HTERT RPE-1 (cell line): ENCODE data around the gene ATXN3.
"Not testable (repeated sequence)": the region's sequence is repeated elsewhere in the genome, so short reads cannot be mapped to it uniquely, and the experiment has no call there.

Experiments
- in situ Hi-C: fragments of 300-500 bp; cut with MboI; formaldehyde crosslinking; loops from 4 replicates; pipeline ENCODE4 v1.14.3; 2020; ENCODE audit warnings: low sequenced_read_pairs

ATXN3 gene

DNA sequence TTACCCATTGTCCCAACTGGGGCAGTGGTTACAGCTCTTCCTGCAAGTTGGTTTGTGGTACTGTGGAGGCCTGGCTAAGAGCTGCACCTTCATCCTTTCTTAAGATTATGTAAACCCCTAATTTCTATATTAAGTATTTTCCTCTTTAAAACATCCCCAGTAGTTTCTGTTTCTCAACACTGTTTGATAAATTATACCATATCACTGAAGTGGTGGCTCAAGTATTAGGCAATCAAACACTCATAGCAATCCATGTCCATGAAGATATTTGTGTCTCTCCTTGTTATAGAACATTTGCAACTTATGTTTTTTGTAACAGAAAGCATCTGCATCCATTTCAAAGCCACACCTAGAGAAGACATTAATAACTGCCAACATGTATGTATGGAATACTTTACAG, 31.8 kb downstream of the ATXN3 start:
- in situ Hi-C loops, result no loop called here

DNA sequence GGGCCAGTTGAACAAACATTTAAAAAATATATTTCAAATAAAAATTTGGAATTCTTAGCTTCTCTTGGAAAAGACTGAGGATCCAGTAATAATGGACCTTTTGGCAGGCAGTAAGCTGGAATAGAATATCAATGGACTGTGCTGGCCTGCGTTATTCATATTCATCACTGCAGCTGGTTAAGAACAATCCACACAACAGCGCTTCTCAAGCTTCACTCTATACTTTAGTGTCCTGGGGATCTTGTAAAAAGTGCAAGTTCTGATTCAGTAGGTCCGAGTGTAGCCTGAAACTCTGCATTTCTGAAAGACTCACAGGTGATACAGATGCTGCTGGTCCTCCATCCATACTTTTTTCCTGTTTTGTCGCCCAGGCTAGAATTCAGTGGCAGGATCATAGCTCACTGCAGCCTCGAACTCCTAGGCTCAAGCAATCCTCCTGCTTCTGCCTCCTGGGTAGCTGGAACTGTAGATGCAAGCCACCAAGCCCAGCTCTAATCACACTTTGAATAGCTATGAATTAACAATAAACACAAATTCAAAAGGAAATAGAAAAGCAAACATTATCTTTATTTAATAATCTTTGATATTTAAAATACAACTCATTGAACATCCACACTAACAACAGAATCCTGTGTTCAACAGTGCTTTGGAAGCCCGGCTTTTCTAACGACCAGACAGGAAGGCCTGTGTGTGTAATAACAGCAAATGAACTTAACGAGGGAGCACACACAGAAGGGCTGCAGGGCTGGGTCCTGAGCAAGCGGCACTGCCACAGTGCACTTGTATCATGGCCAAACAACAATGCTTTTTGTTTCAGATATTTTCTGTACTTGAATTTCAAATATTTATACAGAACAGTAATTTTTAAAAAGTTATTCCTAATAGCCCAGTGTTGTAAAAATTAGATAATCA, 48.1 kb downstream of the ATXN3 start:
- in situ Hi-C loops, result no loop called here

- in situ Hi-C loops, result no loop called here
These were observed 56.6 kb downstream of the ATXN3 start for GRCh38 chr14:92049781-92050180.

GRCh38 chr14:92049221-92049620, 57.2 kb downstream of the ATXN3 start:
- in situ Hi-C loops, result not testable (repeated sequence)

DNA sequence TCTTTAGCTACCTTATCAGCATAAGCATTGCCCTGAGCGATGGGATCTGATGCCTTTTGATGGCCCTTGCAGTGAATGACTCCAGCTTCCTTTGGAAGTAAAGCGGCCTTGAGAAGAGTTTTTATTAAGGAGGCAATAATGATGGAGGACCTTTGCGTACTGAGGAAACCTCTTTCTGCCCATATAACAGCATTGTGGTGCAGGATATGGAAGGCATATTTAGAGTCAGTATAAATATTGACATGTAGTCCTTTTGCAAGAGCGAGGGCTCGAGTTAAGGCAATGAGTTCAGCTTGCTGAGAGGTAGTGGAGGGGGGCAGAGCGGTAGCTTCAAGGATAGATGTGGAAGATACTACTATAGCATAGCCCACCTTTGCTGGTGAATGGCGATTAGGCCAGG, 60.5 kb downstream of the ATXN3 start:
- in situ Hi-C loops, result not testable (repeated sequence)

DNA sequence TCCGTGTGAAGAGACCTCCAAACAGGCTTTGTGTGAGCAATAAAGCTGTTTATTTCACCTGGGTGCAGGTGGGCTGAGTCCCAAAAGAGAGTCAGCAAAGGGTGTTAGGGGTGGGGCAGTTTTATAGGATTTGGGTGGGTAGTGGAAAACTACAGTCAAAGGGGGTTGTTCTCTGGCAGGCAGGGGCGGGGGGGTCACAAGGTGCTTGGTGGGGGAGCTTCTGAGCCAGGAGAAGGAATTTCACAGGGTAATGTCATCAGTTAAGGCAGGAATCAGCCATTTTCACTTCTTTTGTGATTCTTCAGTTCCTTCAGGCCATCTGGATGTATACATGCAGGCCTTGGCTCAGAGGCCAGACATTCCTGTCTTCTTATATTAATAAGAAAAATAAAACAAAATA, 64.6 kb downstream of the ATXN3 start:
- in situ Hi-C loops, result not testable (repeated sequence)

GRCh38 chr14:92041203-92041602, 65.2 kb downstream of the ATXN3 start:
- in situ Hi-C loops, result no loop called here

- in situ Hi-C loops, result no loop called here
These were observed 65.8 kb downstream of the ATXN3 start for GRCh38 chr14:92040431-92041051.

- in situ Hi-C loops, result no loop called here
These were observed 66.5 kb downstream of the ATXN3 start, which contains the start of gene TRIP11 for GRCh38 chr14:92039719-92040430. Gene TRIP11, minus strand, starts transcription at chr14:92040059. Its CDS starts 374 bp downstream, at chr14:92039685.

DNA sequence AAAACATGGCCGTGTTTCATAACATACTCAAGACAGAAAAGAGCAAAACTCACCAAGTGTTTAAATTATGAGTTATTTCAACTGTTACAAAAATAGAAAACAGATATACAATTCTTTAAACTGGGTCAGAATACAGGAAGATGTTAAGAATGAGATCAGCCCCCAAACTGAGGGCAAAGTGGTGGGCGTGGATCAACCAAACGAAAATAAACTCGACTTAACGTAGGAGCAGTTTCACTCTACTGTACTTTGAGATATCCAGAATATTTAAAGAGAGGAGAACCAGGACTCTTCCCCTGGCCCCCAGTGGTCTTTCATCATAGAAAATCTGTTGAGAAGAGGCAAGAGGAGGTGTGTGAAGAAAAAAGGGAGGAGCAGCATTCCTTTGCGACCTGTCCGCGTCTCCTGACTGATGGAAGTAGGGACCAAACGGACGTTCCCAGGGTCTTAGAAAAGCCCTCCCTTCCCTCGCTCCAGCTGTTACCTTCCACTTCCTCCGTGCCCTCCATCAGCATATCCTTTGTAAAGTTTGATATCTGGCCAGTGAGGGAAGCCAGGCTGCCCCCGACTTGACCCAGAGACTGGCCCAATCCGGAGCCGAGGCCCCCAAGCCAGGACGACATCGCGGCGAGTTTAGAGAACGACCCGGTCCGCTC, 67.2 kb downstream of the ATXN3 start:
- in situ Hi-C loops, result no loop called here

DNA sequence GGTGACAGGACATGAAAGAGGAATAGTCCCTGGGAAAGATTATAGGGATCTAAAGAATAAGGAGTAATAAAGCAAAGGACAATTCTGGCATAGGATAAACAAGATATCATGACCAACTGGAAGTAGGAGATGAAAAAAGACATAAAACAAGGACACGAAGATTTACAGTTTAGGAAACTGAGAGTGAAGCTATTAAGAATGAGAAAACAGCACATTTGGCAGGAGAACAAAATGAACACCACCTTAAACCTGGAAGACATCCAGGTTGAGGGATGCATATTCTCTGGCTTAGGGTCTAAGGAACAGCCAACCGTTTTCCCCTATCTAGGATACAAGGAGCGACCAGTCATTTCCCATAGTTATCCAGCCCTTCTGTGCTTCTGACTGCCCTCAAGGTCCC, 68.4 kb downstream of the ATXN3 start:
- in situ Hi-C loops, result no loop called here

- in situ Hi-C loops, result no loop called here
These were observed 70.5 kb downstream of the ATXN3 start for GRCh38 chr14:92035890-92036289.

- in situ Hi-C loops, result no loop called here
These were observed 72.3 kb downstream of the ATXN3 start for GRCh38 chr14:92033906-92034687.

DNA sequence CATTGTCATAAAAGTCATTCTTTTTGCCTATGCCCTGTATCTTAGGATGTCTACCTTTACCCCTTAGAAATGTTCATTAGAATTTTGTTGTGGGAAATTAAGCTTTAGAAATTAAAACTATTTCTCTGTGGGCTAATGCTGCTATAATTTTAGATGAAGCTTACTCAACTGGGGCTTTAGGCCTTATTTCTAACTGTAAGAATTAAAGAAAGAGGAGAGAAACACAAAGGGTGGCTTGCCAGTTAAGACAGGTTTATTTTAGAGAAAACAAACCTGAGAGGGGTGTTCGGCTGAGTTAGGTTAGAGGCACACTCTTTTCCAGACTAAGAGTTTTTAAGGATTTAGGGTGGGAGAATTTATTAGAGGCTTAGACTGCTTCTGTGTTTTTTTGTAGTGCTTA, 72.9 kb downstream of the ATXN3 start:
- in situ Hi-C loops, result no loop called here

DNA sequence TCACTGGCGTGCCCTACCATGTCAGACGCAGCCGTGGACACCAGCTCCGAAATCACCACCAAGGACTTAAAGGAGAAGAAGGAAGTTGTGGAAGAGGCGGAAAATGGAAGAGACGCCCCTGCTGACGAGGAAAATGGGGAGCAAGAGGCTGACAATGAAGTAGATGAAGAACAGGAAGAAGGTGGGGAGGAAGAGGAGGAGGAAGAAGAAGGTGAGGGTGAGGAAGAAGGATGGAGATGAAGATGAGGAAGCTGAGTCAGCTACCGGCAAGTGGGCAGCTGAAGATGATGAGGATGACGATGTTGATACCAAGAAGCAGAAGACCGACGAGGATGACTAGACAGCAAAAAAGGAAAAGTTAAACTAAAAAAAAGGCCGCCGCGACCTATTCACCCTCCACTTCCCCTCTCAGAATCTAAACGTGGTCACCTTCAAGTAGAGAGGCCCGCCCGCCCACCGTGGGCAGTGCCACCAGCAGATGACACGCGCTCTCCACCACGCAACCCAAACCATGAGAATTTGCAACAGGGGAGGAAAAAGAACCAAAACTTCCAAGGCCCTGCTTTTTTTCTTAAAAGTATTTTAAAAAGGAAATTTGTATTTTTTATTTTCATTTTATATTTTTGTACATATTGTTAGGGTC, 79.7 kb downstream of the ATXN3 start:
- in situ Hi-C loops, result no loop called here

GRCh38 chr14:92022036-92022435, 84.3 kb downstream of the ATXN3 start:
- in situ Hi-C loops, result no loop called here

GRCh38 chr14:92021523-92021922, 84.9 kb downstream of the ATXN3 start:
- in situ Hi-C loops, result no loop called here

DNA sequence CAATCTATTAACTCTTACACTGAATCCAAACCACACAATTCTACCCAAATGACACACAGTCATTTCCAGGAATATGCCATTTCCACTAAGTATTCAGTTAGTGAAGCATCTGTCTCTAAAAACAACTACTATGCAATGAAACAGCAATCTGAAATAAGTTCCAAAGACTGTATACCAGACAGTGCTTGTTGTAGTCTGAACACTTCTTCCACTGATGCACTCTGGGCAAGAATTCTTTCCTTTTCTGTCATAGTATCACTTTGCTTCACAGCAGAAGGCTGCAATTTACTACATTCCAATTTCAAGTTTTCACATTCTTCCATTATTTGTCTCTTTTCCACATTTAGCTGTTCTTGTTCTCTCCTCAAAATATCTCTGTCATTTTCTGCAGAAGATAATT, 92.3 kb downstream of the ATXN3 start:
- in situ Hi-C loops, result no loop called here

GRCh38 chr14:92012121-92012748, 94.1 kb downstream of the ATXN3 start:
- in situ Hi-C loops, result no loop called here
